Testis (tissue), 3 donors: ENCODE measurements around the gene AFAP1. TPM values are rescaled to one million over a fixed set of nuclear protein-coding genes. Genes with fewer than 3 reads are reported as not detected.

Experiments used
- DNase-seq: peaks from one replicate; pipeline ENCODE4 v3.0.0-alpha.2; 2019
- H3K27ac ChIP-seq, 2 donors: fragments of 200-600 bp; sonication (generic); one replicate each; pipeline ENCODE4 v1.5.1; 2019
- H3K27me3 ChIP-seq: fragments of 200-600 bp; sonication (generic); one replicate; pipeline ENCODE4 v1.5.1; 2019
- H3K36me3 ChIP-seq: fragments of 200-600 bp; sonication (generic); one replicate; pipeline ENCODE4 v1.5.1; 2017; ENCODE audit warnings: low read depth; ENCODE audit errors: missing control alignments
- H3K4me1 ChIP-seq: fragments of 200-600 bp; sonication (generic); one replicate; pipeline ENCODE4 v1.5.1; 2019
- H3K4me3 ChIP-seq, 2 donors: fragments of 200-600 bp; sonication (generic); one replicate each; pipeline ENCODE4 v1.5.1; 2017 to 2019
- H3K9me3 ChIP-seq: fragments of 200-600 bp; sonication (generic); one replicate; pipeline ENCODE4 v1.5.1; 2017
- POLR2A ChIP-seq: fragments of 450-650 bp; IDR thresholded peaks from one replicate; pipeline ENCODE4 v1.6.1; 2017; ENCODE audit warnings: antibody characterized with exemption, mild to moderate bottlenecking, moderate library complexity
- WGBS, 2 donors: methylation state at CpG; one replicate each; pipeline ENCODE4 v1.1.5; 2018; 5-methylcytosine and 5-hydroxymethylcytosine counted together
- intact Hi-C: fragments of 100-400 bp; cut with DNase I; formaldehyde crosslinking; loops from one replicate; pipeline ENCODE4 v1.15.1; 2023; ENCODE audit warnings: low total_unique reads
- polyA plus RNA-seq: library from polyadenylated mRNA; stranded (reverse); fragments of 350-450 nt; fragmentation: Illumina TruSeq; extraction: RNeasy Lipid Tissue Mini Kit (QIAGEN cat#74804); gene quantifications from one replicate; pipeline ENCODE4 v1.2.3, GENCODE V29; 2014; ENCODE audit warnings: low read depth, low replicate concordance; ENCODE audit not compliant: insufficient read depth
- total RNA-seq, 2 donors: library from RNA; depleted of rRNA; stranded (reverse); fragments of >200 nt; gene quantifications; one replicate each; pipeline ENCODE4 v1.2.3, GENCODE V29; 2016
- TF ChIP-seq, protein P1 (sequence below), 3 experiments: fragments of 450-650 bp in 2 of 3; fragments of 200-600 bp in 1 of 3; sonication (generic) in 1 of 3; IDR thresholded peaks; one replicate each; pipeline ENCODE4 v1.5.1; 2016 to 2019; ENCODE audit warnings: antibody characterized with exemption in 3 of 3, mild to moderate bottlenecking in 2 of 3, moderate library complexity in 1 of 3

Gene AFAP1
- total and polyA plus RNA-seq, 3 donors from 2014 or later = 23.1 to 52.4 (median 51.4) TPM

DNA sequence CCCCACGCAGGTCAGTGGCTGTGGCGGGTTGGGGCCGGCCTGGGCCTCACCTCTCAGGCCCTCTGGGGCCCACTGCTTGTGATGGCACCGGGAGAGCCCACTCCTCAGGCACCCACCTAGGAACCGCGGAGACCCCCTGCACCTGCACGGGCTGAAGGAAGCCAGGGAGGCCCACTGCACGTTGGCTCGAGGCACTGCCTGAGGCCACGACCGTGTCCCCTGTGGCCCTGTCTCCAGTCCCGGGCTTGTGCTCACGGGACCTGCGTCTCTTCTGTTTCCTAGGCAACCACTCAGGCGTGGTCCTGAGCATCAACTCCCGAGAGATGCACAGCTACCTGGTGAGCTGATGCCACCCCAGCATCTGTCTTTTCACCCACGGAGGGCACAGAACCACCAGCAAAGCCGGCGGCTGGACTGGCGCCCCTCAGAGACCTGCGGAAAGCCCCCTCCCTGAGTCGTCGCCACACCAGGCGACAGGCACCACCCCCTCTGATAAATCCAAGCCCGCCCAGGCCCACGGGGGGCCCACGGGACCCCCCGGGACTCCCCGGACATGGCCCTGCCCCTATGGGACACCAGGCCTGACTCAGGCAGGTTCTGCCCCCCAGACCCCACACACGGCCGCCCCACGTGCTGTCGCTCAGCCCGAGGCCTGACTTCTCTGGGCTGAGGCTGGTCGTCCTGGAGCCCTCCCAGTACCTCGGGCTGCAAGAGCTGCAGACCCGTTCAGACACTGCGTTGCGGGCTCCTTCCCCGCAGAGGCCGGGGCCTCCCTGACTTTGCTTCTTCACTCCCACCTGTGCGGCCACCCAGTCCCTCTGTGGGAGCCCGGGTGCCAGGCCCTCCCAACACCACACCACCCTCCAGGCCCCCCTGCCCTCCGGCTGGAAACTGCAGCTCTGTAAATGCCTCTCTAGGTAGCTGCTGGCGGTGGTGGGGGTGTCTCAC is 199.5 kb downstream of the AFAP1 start:
- intact Hi-C loops = no loop called here
- TF ChIP-seq, protein P1, sequence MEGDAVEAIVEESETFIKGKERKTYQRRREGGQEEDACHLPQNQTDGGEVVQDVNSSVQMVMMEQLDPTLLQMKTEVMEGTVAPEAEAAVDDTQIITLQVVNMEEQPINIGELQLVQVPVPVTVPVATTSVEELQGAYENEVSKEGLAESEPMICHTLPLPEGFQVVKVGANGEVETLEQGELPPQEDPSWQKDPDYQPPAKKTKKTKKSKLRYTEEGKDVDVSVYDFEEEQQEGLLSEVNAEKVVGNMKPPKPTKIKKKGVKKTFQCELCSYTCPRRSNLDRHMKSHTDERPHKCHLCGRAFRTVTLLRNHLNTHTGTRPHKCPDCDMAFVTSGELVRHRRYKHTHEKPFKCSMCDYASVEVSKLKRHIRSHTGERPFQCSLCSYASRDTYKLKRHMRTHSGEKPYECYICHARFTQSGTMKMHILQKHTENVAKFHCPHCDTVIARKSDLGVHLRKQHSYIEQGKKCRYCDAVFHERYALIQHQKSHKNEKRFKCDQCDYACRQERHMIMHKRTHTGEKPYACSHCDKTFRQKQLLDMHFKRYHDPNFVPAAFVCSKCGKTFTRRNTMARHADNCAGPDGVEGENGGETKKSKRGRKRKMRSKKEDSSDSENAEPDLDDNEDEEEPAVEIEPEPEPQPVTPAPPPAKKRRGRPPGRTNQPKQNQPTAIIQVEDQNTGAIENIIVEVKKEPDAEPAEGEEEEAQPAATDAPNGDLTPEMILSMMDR (IDR thresholded peaks at IDR 0.05) = no peak
- no peak for TF ChIP-seq POLR2A
- no peaks in the 10 kb centered on the region for H3K27me3 ChIP-seq
- 91 to 95% methylated on average over 19 to 45 of the region's 45 CpGs for WGBS, 2 donors
- no peak overlapping the region for H3K27ac ChIP-seq
- no peak for DNase-seq
- H3K36me3 ChIP-seq = no peaks in the 10 kb centered on the region
- H3K4me3 ChIP-seq = no peak overlapping the region
- no peaks in the 10 kb centered on the region for H3K9me3 ChIP-seq
- H3K4me1 ChIP-seq = no peaks in the 10 kb centered on the region

DNA sequence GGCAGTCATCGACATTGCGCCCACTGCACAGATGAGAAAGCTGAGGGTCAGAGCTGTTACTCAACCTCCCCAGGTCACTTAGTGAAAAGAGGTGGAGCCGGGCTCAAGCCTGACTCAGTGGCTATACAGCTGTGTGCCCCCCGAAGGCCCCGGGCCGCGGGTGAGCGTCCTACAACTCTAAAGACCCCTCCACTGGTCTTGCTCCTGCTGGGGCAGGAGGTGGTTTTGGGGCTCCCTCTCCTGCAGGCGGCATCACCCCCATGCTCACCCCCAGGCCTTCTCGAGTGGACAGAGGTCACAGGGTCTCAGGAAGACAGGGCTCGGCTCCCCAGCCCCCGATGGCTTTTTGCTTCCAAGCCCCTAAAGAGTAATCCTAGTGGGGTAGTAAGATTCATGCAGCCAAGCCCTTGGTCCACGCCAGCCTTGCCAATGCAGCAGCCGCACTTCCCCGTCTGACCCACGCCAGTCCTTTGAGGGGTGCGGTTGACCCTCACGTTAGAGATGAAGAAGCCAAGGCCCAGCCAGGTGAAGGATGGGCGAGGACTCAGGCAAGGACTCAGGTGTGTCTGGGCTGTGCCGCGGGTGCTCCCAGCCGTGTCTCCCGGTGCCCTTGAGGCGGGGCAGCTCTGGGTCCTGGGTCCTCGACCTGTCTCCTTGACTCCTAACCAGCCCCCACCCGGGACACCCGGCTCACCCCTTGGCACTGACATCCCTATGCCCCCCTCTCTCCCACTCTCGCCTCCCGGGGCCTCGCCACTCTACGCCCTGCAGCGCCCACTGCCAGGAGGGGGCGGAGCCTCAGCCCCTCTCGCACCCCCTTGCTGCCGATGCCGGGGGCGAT is 200.4 kb downstream of the AFAP1 start:
- Histone ChIP-seq H3K36me3 (no peaks in the 10 kb centered on the region), H3K9me3 (no peaks in the 10 kb centered on the region), H3K4me1 (no peaks in the 10 kb centered on the region), H3K4me3 (no peak overlapping the region), H3K27ac (no peak overlapping the region), H3K27me3 (no peaks in the 10 kb centered on the region)
- no peak for TF ChIP-seq POLR2A
- TF ChIP-seq, protein P1 (IDR thresholded peaks at IDR 0.05) = no peak
- WGBS, 2 donors = 90 to 95% methylated on average over 9 to 37 of the region's 37 CpGs
- intact Hi-C loops = no loop called here
- DNase-seq = no peak

DNA sequence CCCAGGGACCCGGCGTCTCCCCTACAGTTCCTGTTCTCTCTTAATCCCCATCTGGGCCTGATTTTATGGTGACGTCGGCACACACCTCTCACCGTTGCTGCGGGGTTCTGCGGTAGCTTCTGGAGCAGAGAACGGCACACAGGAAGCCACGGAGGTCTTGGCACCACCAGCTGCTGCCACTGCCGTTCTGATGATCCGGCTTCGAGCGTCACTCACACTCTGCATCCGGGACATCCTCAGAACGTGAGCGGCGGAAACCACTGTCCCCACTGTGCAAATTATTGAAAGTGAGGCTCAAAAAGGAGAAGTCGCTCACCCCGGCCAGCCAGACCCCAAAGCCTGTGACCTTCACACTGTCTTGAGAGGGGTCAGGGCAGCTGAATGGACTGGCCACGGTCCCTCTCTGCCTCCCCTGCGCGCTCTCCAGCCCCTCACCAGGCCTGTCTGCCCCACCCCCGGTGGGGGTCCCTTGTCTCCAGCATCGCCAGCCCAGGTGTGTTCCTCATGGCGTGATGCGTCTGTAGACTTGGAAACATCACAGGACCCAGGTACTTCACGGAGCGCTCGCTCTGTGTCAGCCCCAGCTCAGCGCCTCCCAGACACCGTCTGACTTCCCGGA is 201.1 kb downstream of the AFAP1 start:
- Histone ChIP-seq H3K27ac (no peak overlapping the region), H3K36me3 (no peaks in the 10 kb centered on the region), H3K27me3 (no peaks in the 10 kb centered on the region), H3K4me3 (no peak overlapping the region), H3K9me3 (no peaks in the 10 kb centered on the region), H3K4me1 (no peaks in the 10 kb centered on the region)
- TF ChIP-seq, protein P1 (IDR thresholded peaks at IDR 0.05) = no peak
- DNase-seq = no peak
- WGBS, 2 donors = 92 to 96% methylated on average over 32 of the region's 32 CpGs
- intact Hi-C loops = no loop called here

DNA sequence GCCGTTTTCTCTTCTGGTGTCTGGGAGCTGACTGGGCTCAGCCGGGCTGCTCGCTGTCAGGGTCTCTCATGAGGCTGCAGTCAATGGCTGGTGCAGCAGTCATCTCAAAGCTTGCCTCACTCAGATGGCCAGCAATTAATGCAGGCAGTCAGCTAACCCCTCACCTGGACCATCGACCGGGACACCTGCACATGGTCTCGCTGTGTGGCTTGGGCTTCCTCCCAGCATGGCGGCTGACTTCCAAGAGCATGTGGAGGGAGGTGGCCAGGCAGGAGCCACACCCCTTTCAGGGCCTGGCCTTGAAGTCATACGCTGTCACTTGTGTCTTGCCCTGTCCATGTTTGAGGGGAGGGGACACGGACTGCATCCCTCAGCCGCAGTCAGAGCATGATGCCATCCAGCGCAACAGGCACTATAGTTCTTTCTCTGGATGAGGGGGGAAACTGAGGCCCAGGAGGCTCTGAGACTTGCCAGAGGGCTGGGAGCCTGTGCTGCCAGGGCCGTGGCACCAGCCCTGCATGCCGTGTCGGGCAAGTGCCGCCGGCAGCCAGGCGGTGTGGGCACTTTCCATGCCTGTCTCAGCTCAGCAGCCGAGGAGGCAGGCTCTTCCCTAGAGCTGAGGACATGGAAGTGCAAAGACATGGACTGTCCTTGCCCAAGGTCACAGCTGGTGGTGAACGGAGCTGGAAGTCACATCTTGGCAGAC is 201.8 kb downstream of the AFAP1 start:
- intact Hi-C loops = no loop called here
- 91 to 92% methylated on average over 14 to 18 of the region's 19 CpGs for WGBS, 2 donors

More for the DNA sequence above, 201.8 kb downstream of the AFAP1 start:
- TF ChIP-seq, protein P1 (IDR thresholded peaks at IDR 0.05) = no peak
- TF ChIP-seq POLR2A = no peak
- Histone ChIP-seq H3K9me3 (no peaks in the 10 kb centered on the region), H3K27ac (no peak overlapping the region), H3K4me3 (no peak overlapping the region), H3K27me3 (no peaks in the 10 kb centered on the region), H3K36me3 (no peaks in the 10 kb centered on the region), H3K4me1 (no peaks in the 10 kb centered on the region)
- DNase-seq = no peak
